ENCODE measurements around the gene ZFP36L2. TPM values are rescaled to one million over a fixed set of nuclear protein-coding genes. Genes with fewer than 3 reads are reported as not detected.

ZFP36L2 gene
- total and polyA plus RNA-seq, 9 of the 15 experiments (the other 6 are each of a cell fraction or from before 2014, with no cell fraction given): 4.1 to 60.6 (median 20.3) TPM

GRCh38 chr2:43226955-43227829 is 786 bp upstream of the ZFP36L2 start (continued):
- no peak for TF ChIP-seq STAT5A (IDR thresholded peaks at IDR 0.05; ENCODE audit: borderline replicate concordance, low read length)
- TF ChIP-seq MYBL2 (IDR thresholded peaks at IDR 0.05; ENCODE audit: low read depth): no peak
- TF ChIP-seq MYBL2 (CRISPR knock-in tag; IDR thresholded peaks at IDR 0.05; ENCODE audit: borderline replicate concordance): no peak
- no peak for TF ChIP-seq NCOA4 (IDR thresholded peaks at IDR 0.05; ENCODE audit: partially characterized antibody)
- TF ChIP-seq CSDE1 (IDR thresholded peaks at IDR 0.05): no peak
- TF ChIP-seq CBFB (CRISPR knock-in tag; IDR thresholded peaks at IDR 0.05): no peak
- no peak for TF ChIP-seq SAFB2 (IDR thresholded peaks at IDR 0.05; ENCODE audit: borderline replicate concordance, low read depth, low read length, severe bottlenecking)
- TF ChIP-seq, protein P1, sequence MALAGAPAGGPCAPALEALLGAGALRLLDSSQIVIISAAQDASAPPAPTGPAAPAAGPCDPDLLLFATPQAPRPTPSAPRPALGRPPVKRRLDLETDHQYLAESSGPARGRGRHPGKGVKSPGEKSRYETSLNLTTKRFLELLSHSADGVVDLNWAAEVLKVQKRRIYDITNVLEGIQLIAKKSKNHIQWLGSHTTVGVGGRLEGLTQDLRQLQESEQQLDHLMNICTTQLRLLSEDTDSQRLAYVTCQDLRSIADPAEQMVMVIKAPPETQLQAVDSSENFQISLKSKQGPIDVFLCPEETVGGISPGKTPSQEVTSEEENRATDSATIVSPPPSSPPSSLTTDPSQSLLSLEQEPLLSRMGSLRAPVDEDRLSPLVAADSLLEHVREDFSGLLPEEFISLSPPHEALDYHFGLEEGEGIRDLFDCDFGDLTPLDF (CRISPR knock-in tag; IDR thresholded peaks at IDR 0.05): no peak
- TF ChIP-seq ZNF76 (CRISPR knock-in tag; IDR thresholded peaks at IDR 0.05; ENCODE audit: borderline replicate concordance): no peak
- peak; percentile 11; the same call in 1 of the 2 replicates for TF ChIP-seq ZKSCAN1 (IDR thresholded peaks at IDR 0.05; ENCODE audit: low read depth, low read length)
- TF ChIP-seq ZFPM2 (CRISPR knock-in tag; IDR thresholded peaks at IDR 0.05): no peak
- no peak for TF ChIP-seq GTF3C2 (IDR thresholded peaks at IDR 0.05; ENCODE audit: borderline replicate concordance, extremely low read depth, insufficient read length)
- no peak for TF ChIP-seq ZNF277 (CRISPR knock-in tag; IDR thresholded peaks at IDR 0.05; ENCODE audit: borderline replicate concordance)
- TF ChIP-seq MBD2 (IDR thresholded peaks at IDR 0.05; ENCODE audit: borderline replicate concordance, low read depth): no peak; the same call in 1 of the 2 replicates
- TF ChIP-seq, protein P2, sequence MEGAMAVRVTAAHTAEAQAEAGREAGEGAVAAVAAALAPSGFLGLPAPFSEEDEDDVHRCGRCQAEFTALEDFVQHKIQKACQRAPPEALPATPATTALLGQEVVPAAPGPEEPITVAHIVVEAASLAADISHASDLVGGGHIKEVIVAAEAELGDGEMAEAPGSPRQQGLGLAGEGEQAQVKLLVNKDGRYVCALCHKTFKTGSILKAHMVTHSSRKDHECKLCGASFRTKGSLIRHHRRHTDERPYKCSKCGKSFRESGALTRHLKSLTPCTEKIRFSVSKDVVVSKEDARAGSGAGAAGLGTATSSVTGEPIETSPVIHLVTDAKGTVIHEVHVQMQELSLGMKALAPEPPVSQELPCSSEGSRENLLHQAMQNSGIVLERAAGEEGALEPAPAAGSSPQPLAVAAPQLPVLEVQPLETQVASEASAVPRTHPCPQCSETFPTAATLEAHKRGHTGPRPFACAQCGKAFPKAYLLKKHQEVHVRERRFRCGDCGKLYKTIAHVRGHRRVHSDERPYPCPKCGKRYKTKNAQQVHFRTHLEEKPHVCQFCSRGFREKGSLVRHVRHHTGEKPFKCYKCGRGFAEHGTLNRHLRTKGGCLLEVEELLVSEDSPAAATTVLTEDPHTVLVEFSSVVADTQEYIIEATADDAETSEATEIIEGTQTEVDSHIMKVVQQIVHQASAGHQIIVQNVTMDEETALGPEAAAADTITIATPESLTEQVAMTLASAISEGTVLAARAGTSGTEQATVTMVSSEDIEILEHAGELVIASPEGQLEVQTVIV (CRISPR knock-in tag; IDR thresholded peaks at IDR 0.05; ENCODE audit: borderline replicate concordance): no peak
- peak; percentile 83; the same call in 1 of the 2 replicates for TF ChIP-seq ZNF232 (CRISPR knock-in tag; IDR thresholded peaks at IDR 0.05)
- no peak for TF ChIP-seq HBP1 (CRISPR knock-in tag; IDR thresholded peaks at IDR 0.05)

All from K562 (cell line).